Measurements from ENCODE around the gene DNAJC3. TPM values are rescaled to one million over a fixed set of nuclear protein-coding genes. Genes with fewer than 3 reads are reported as not detected.
A peak's percentile ranks its signal among the peaks of the same experiment; 100 is the strongest.

The DNAJC3 gene
- total and polyA plus RNA-seq, 2 of the 13 experiments (the other 11 are each of a cell fraction or from before 2014, with no cell fraction given): 10.4 to 48.2 TPM

DNA sequence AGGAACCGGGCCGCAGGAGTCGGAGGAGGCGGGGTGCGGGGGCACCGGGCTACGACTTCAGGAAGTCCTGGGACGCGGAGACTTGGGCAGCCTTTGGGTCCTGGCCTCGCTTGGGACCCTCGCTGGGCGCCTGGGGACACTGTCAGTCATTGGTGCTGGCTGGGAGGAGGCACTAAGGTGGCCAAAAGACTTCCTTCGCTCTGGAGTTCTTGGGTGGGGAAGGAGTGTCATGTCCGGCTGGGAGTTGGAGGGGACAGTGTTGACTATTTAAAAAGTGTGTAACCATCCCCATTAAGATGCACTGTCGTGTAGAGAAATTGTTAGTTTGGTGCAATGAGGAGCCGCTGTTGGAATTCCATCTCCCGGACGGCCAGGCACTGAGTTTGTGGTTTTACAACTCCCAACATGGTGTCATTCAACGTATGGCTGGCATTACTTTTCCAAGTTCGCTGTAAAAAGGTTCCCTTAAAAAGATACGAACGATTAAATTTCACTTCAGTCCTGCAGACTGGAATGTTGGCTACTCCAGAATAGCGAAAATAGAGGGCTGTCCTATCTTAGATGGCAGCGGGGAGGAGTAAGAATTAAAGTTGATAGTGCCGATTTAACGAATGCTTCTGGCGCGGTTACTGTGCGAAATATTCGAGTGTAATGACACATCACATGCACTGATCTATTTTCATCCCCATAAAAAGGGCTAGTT is 776 bp downstream of the DNAJC3 start:
- TF ChIP-seq, protein P1, sequence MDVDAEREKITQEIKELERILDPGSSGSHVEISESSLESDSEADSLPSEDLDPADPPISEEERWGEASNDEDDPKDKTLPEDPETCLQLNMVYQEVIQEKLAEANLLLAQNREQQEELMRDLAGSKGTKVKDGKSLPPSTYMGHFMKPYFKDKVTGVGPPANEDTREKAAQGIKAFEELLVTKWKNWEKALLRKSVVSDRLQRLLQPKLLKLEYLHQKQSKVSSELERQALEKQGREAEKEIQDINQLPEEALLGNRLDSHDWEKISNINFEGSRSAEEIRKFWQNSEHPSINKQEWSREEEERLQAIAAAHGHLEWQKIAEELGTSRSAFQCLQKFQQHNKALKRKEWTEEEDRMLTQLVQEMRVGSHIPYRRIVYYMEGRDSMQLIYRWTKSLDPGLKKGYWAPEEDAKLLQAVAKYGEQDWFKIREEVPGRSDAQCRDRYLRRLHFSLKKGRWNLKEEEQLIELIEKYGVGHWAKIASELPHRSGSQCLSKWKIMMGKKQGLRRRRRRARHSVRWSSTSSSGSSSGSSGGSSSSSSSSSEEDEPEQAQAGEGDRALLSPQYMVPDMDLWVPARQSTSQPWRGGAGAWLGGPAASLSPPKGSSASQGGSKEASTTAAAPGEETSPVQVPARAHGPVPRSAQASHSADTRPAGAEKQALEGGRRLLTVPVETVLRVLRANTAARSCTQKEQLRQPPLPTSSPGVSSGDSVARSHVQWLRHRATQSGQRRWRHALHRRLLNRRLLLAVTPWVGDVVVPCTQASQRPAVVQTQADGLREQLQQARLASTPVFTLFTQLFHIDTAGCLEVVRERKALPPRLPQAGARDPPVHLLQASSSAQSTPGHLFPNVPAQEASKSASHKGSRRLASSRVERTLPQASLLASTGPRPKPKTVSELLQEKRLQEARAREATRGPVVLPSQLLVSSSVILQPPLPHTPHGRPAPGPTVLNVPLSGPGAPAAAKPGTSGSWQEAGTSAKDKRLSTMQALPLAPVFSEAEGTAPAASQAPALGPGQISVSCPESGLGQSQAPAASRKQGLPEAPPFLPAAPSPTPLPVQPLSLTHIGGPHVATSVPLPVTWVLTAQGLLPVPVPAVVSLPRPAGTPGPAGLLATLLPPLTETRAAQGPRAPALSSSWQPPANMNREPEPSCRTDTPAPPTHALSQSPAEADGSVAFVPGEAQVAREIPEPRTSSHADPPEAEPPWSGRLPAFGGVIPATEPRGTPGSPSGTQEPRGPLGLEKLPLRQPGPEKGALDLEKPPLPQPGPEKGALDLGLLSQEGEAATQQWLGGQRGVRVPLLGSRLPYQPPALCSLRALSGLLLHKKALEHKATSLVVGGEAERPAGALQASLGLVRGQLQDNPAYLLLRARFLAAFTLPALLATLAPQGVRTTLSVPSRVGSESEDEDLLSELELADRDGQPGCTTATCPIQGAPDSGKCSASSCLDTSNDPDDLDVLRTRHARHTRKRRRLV (CRISPR knock-in tag; IDR thresholded peaks at IDR 0.05): no peak
- TF ChIP-seq ASH2L (IDR thresholded peaks at IDR 0.05; ENCODE audit: insufficient read length, low read depth, low read length) (peak; percentile 44), IKZF1 (IDR thresholded peaks at IDR 0.05) (no peak), ZNF30 (CRISPR knock-in tag; IDR thresholded peaks at IDR 0.05) (peak; percentile 8; the same call in 1 of the 2 replicates), ZNF768 (CRISPR knock-in tag; IDR thresholded peaks at IDR 0.05) (no peak)
- TF ChIP-seq, protein P2, sequence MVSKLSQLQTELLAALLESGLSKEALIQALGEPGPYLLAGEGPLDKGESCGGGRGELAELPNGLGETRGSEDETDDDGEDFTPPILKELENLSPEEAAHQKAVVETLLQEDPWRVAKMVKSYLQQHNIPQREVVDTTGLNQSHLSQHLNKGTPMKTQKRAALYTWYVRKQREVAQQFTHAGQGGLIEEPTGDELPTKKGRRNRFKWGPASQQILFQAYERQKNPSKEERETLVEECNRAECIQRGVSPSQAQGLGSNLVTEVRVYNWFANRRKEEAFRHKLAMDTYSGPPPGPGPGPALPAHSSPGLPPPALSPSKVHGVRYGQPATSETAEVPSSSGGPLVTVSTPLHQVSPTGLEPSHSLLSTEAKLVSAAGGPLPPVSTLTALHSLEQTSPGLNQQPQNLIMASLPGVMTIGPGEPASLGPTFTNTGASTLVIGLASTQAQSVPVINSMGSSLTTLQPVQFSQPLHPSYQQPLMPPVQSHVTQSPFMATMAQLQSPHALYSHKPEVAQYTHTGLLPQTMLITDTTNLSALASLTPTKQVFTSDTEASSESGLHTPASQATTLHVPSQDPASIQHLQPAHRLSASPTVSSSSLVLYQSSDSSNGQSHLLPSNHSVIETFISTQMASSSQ (IDR thresholded peaks at IDR 0.05; ENCODE audit: low read depth): no peak
- TF ChIP-seq, protein P2 (CRISPR knock-in tag; IDR thresholded peaks at IDR 0.05; ENCODE audit: borderline replicate concordance): 0 out of 2 replicates have a peak, but pooled peaks have one; percentile 23
- no peaks in the 10 kb centered on the region for H3K9me3 ChIP-seq (ENCODE audit: low read length)
- CTCF ChIA-PET (ENCODE audit: low intra/inter-chr PET ratio, low total read pairs): no interaction called here
- H3K4me1 ChIP-seq (ENCODE audit: insufficient read depth, low read length): peaks cover 69% of the 10 kb centered on the region
- peaks cover 70% of the 10 kb centered on the region for H3K79me2 ChIP-seq (ENCODE audit: insufficient read depth, low read length)
- BruUV-seq (replicated peaks): TSS peak; percentile 55
- H3K4me3 ChIP-seq (replicated peaks in 1 of 3; ENCODE audit: insufficient read depth in 1 of 3, low read depth in 2 of 3, low read length in 3 of 3): peak overlapping the region; percentile 78 to 88 (median 83)
- no peaks in the 10 kb centered on the region; a peak in 1 of 5 replicates for H3K27me3 ChIP-seq (ENCODE audit: control insufficient read depth in 1 of 2, insufficient read depth in 2 of 2, low read length in 2 of 2)
- peak overlapping the region; percentile 91 for H3K27ac ChIP-seq (ENCODE audit: extremely low read length, insufficient read depth, low read length)
- FAIRE-seq (no peak), ATAC-seq (peak; percentile 1; the same call in 2 of the 3 replicates), DNase-seq (ENCODE audit: low spot score) (no peak)
- in situ Hi-C loops (cut with HindIII; ENCODE audit: extremely low pct_ligation_motif_present, low pct_unique_long_range_greater_than_20kb): no loop called here
- H3K36me3 ChIP-seq (replicated peaks in 1 of 2; ENCODE audit: control insufficient read depth in 1 of 2, insufficient read depth in 2 of 2, low read length in 2 of 2): no peaks in the 10 kb centered on the region
- peak overlapping the region; percentile 67 for H3K4me2 ChIP-seq (ENCODE audit: low read depth, low read length)
- no peak overlapping the region for H2AFZ ChIP-seq (ENCODE audit: low read length)
- POLR2A ChIA-PET: interaction anchor here (0.8 to 1.6 kb wide), 2 partner anchors 8 to 21 kb away, joined by 3 to 7 read pairs; no protein-coding TSS in a partner anchor
- peak overlapping the region; percentile 92 for H3K9ac ChIP-seq (ENCODE audit: insufficient read depth, low read depth, low read length)
- H4K20me1 ChIP-seq (ENCODE audit: insufficient read depth, low read length): peaks cover 2% of the 10 kb centered on the region; the same call in 1 of the 2 replicates
- under 1% methylated on average over 22 of the region's 30 CpGs for WGBS (ENCODE audit: low lambda C conversion rate)
- intact Hi-C loops (cut with micrococcal nuclease; ENCODE audit: unreplicated experiment): loop anchor here (5.0 to 10.0 kb wide), 2 partner anchors 35 to 107 kb away; partner anchors contain the start of gene DZIP1
